ENCODE results near the gene ACOT7.

DNA sequence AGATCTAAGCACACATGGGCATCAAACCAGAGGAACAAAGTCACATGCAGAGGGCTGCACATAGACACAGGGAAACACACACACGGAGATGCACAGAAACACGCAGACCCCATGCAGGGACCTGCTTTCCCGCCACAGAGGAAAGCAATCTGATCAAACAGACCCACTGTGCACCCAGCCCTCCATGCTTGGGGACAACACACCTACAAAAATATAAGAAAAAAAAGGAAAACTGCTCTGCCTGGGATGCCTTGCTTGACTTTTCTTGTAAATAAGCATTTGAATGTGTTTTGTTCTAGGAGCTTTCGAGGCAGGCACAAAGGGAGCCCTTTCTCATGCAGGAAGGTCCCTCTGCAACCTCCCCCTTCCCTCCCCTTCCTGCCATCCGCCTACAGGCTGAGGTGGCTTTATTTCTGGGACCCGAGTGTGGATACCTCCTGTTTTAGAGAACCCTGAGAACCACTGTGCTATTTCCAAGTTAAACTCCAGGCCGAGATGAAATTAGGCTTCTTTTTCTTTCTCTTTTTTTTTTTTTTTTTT lies 154.3 kb downstream of the ACOT7 start:
- TF ChIP-seq CTCF (IDR thresholded peaks at IDR 0.05; ENCODE audit: borderline replicate concordance, extremely low read depth, low read length, poor library complexity, severe bottlenecking) (no peak), EZH2 (IDR thresholded peaks at IDR 0.05; ENCODE audit: borderline replicate concordance, low read depth, low read length, severe bottlenecking) (no peak)
